Endothelial cell of umbilical vein (primary cell): ENCODE results near the gene KCNS1. TPM values are rescaled to one million over a fixed set of nuclear protein-coding genes. Genes with fewer than 3 reads are reported as not detected.

Experiments
- BruUV-seq: library from RNA; stranded (reverse); fragments of 400-500 nt; replicated peaks from 2 replicates; lab custom pipeline; 2021; lab: Mats Ljungman, UMichigan
- CTCF ChIA-PET: fragments of 300-600, 350-600 bp; sonication (Branson Sonifier 250); formaldehyde crosslinking; loops from one replicate; lab custom pipeline; 2021; ENCODE audit warnings: antibody characterized with exemption, inconsistent platforms; lab: Charles Lee
- POLR2A ChIA-PET: fragments of 300-600, 350-600 bp; sonication (Branson Sonifier 250); formaldehyde crosslinking; loops from one replicate; lab custom pipeline; 2021; ENCODE audit warnings: antibody characterized with exemption, inconsistent platforms; lab: Charles Lee
- DNase-seq: peaks from one replicate; pipeline ENCODE4 v3.0.0-alpha.2; 2011; ENCODE audit warnings: low read depth, low spot score
- FAIRE-seq: peaks from 2 replicates; lab custom pipeline; 2011; peaks lifted over from hg19 to GRCh38; lab: Jason Lieb, UNC
- H2AFZ ChIP-seq: 2 replicates; pipeline ENCODE4 v1.6.0; 2012; ENCODE audit warnings: low read depth, low read length, control low read depth, inconsistent platforms
- H3K27ac ChIP-seq: 2 replicates; pipeline ENCODE4 v1.5.1; 2011; ENCODE audit warnings: low read depth, mild to moderate bottlenecking, control low read depth, low read length, moderate library complexity; ENCODE audit not compliant: insufficient read depth
- H3K27me3 ChIP-seq, 2 experiments: 2 replicates each; pipeline versions ENCODE4 v1.6.0 to v1.6.1; 2011; ENCODE audit warnings: low read length in 2 of 2, mixed read lengths in 1 of 2; ENCODE audit not compliant: control insufficient read depth in 2 of 2, insufficient read depth in 2 of 2
- H3K36me3 ChIP-seq, 2 experiments: 2 replicates in 1 of 2; 3 replicates in 1 of 2; pipeline ENCODE4 v1.5.1; 2011; ENCODE audit warnings: low read length in 2 of 2, mild to moderate bottlenecking in 1 of 2, moderate library complexity in 1 of 2; ENCODE audit not compliant: control insufficient read depth in 2 of 2, insufficient read depth in 2 of 2; ENCODE audit errors: extremely low read depth in 1 of 2
- H3K4me1 ChIP-seq: 3 replicates; pipeline ENCODE4 v1.5.1; 2011; ENCODE audit warnings: mild to moderate bottlenecking, low read length; ENCODE audit not compliant: control insufficient read depth, insufficient read depth; ENCODE audit errors: extremely low read depth
- H3K4me2 ChIP-seq: 2 replicates; pipeline ENCODE4 v1.6.1; 2011; ENCODE audit warnings: low read length, control low read depth, mixed read lengths; ENCODE audit not compliant: insufficient read depth
- H3K4me3 ChIP-seq, 3 experiments: fragments of 200-600 bp in 1 of 3; sonication (generic), shearing (Covaris generic) in 1 of 3; replicated peaks in 1 of 3; 2 replicates each; pipeline ENCODE4 v1.5.1; 2011 to 2016; ENCODE audit warnings: control low read depth in 3 of 3, low read length in 3 of 3, mild to moderate bottlenecking in 2 of 3, inconsistent platforms in 1 of 3, low read depth in 1 of 3, moderate library complexity in 1 of 3; ENCODE audit not compliant: insufficient read depth in 1 of 3
- H3K79me2 ChIP-seq: 2 replicates; pipeline ENCODE4 v1.6.0; 2012; ENCODE audit warnings: low read length, inconsistent platforms; ENCODE audit not compliant: control insufficient read depth, insufficient read depth
- H3K9ac ChIP-seq: replicated peaks from 2 replicates; pipeline ENCODE3; 2011; ENCODE audit warnings: low read length, control low read depth; ENCODE audit not compliant: insufficient read depth; ENCODE audit errors: extremely low read depth
- H3K9me1 ChIP-seq: replicated peaks from 3 replicates; pipeline ENCODE4 v1.6.0; 2011; ENCODE audit warnings: mild to moderate bottlenecking, low read length; ENCODE audit not compliant: control insufficient read depth, insufficient read depth; ENCODE audit errors: extremely low read depth
- H3K9me3 ChIP-seq: replicated peaks from 2 replicates; pipeline ENCODE4 v1.5.1; 2012; ENCODE audit warnings: low read length, inconsistent platforms; ENCODE audit not compliant: control insufficient read depth, insufficient read depth
- H4K20me1 ChIP-seq: replicated peaks from 2 replicates; pipeline ENCODE3; 2011; ENCODE audit warnings: mild to moderate bottlenecking, low read length; ENCODE audit not compliant: control insufficient read depth, insufficient read depth; ENCODE audit errors: extremely low read depth
- EZH2 ChIP-seq: IDR thresholded peaks from 2 replicates; pipeline ENCODE4 v1.6.1; 2012; ENCODE audit warnings: borderline replicate concordance, low read depth, mild to moderate bottlenecking, moderate library complexity, low read length, inconsistent platforms; ENCODE audit not compliant: severe bottlenecking
- FOS ChIP-seq: IDR thresholded peaks from 2 replicates; pipeline ENCODE4 v1.6.1; 2011; ENCODE audit warnings: mild to moderate bottlenecking, low read length, moderate library complexity, borderline replicate concordance; ENCODE audit not compliant: insufficient read depth
- GATA2 ChIP-seq: IDR thresholded peaks from 2 replicates; pipeline ENCODE4 v1.7.0; 2011; ENCODE audit warnings: low read depth, mild to moderate bottlenecking, moderate library complexity, mixed read lengths, low read length; ENCODE audit not compliant: insufficient read length, insufficient read depth
- JUN ChIP-seq: IDR thresholded peaks from 2 replicates; pipeline ENCODE4 v1.6.1; 2011; ENCODE audit warnings: borderline replicate concordance, low read depth; ENCODE audit not compliant: insufficient read length, insufficient read depth
- MYC ChIP-seq: IDR thresholded peaks from one replicate; pipeline ENCODE4 v1.6.1; 2011; ENCODE audit warnings: mild to moderate bottlenecking, low read depth, low read length
- POLR2A ChIP-seq: IDR thresholded peaks from 2 replicates; pipeline ENCODE4 v1.6.1; 2012; ENCODE audit warnings: low read depth, mild to moderate bottlenecking, control low read depth, low read length
- POLR2AphosphoS5 ChIP-seq: IDR thresholded peaks from 2 replicates; pipeline ENCODE4 v1.6.1; 2012; ENCODE audit warnings: low read depth, mild to moderate bottlenecking, control low read depth, low read length, moderate library complexity; ENCODE audit not compliant: insufficient read depth
- dilution Hi-C: fragments of 300-500 bp; cut with MboI; formaldehyde crosslinking; loops from one replicate; pipeline ENCODE4 v1.15.0; 2019; ENCODE audit warnings: low sequenced_read_pairs; ENCODE audit not compliant: extremely low pct_ligation_motif_present
- intact Hi-C: fragments of 100-400 bp; cut with micrococcal nuclease; formaldehyde crosslinking; loops from one replicate; pipeline ENCODE4 v1.10.0; 2022
- polyA plus RNA-seq, 4 experiments: library from polyadenylated mRNA; depleted of rRNA in 3 of 4; stranded (reverse) in 3 of 4; unstranded in 1 of 4; fragments of >200 nt; gene quantifications; 2 replicates each; pipeline versions ENCODE4 v1.2.1 to v1.2.3, GENCODE V29; 2011 to 2012; ENCODE audit warnings: missing spikeins in 1 of 4
- total RNA-seq: library from RNA; stranded (reverse); gene quantifications from 2 replicates; pipeline ENCODE4 v1.2.3, GENCODE V29; 2021
- TF ChIP-seq, protein P1 (sequence below): IDR thresholded peaks from 2 replicates; pipeline ENCODE4 v1.6.1; 2011; ENCODE audit not compliant: insufficient read depth, insufficient read length
- TF ChIP-seq, protein P2 (sequence below), 2 donors: IDR thresholded peaks; 1 replicate in 1 of 2; 2 replicates in 1 of 2; pipeline ENCODE4 v1.5.1; 2011; ENCODE audit warnings: low read length in 2 of 2, mild to moderate bottlenecking in 2 of 2, moderate library complexity in 2 of 2, control low read depth in 1 of 2, inconsistent platforms in 1 of 2, low read depth in 1 of 2; ENCODE audit not compliant: insufficient read depth in 1 of 2; ENCODE audit errors: extremely low read depth in 1 of 2

KCNS1 gene
- total and polyA plus RNA-seq, 2 donors (not counting 3 experiments of a cell fraction or from before 2014, with no cell fraction given): 0.14 to 0.29 TPM

DNA sequence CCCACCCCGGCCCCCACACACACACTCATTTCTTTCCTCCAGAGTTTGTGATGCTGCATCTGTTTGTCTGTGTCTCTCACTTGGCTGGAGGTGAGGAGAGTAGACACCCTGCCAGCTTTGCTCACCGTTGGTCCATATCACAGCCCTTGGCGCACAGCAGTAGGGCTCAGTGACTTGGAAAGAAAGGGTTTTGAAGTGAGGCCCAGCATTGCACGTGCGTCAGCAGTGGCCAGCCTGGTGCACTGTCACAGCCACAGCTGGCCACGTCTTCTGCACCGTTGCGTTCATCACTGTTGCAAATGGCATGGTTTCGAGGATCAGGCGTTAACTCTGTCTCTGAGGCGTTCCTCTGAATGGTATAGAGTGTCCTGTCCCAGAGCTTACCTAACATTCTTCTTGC, 10.4 kb upstream of the KCNS1 start:
- no TSS peak for BruUV-seq
- Histone ChIP-seq H3K4me1 (no peaks in the 10 kb centered on the region), H3K9ac (no peak overlapping the region), H2AFZ (no peak overlapping the region), H3K4me2 (no peak overlapping the region), H3K27me3 (peaks cover 0 to 4% of the 10 kb centered on the region in 2 experiments), H3K36me3 (no peaks in the 10 kb centered on the region), H4K20me1 (no peaks in the 10 kb centered on the region), H3K9me3 (no peaks in the 10 kb centered on the region), H3K4me3 (no peak overlapping the region), H3K9me1 (no peaks in the 10 kb centered on the region), H3K27ac (no peak overlapping the region), H3K79me2 (no peaks in the 10 kb centered on the region)
- CTCF ChIA-PET: interaction anchor here (0.6 to 9.5 kb wide), 31 partner anchors 8 to 997 kb away, joined by 3 to 278 read pairs (median 5); partner anchors contain the start of genes KCNS1 and WFDC12
- POLR2A ChIA-PET: no interaction called here
- no peak for DNase-seq
- no peak for TF ChIP-seq FOS
- TF ChIP-seq POLR2AphosphoS5: no peak
- TF ChIP-seq POLR2A: no peak
- TF ChIP-seq, protein P1, sequence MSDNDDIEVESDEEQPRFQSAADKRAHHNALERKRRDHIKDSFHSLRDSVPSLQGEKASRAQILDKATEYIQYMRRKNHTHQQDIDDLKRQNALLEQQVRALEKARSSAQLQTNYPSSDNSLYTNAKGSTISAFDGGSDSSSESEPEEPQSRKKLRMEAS: no peak
- TF ChIP-seq JUN: no peak
- no peak for TF ChIP-seq MYC
- TF ChIP-seq EZH2: no peak
- TF ChIP-seq, protein P2, sequence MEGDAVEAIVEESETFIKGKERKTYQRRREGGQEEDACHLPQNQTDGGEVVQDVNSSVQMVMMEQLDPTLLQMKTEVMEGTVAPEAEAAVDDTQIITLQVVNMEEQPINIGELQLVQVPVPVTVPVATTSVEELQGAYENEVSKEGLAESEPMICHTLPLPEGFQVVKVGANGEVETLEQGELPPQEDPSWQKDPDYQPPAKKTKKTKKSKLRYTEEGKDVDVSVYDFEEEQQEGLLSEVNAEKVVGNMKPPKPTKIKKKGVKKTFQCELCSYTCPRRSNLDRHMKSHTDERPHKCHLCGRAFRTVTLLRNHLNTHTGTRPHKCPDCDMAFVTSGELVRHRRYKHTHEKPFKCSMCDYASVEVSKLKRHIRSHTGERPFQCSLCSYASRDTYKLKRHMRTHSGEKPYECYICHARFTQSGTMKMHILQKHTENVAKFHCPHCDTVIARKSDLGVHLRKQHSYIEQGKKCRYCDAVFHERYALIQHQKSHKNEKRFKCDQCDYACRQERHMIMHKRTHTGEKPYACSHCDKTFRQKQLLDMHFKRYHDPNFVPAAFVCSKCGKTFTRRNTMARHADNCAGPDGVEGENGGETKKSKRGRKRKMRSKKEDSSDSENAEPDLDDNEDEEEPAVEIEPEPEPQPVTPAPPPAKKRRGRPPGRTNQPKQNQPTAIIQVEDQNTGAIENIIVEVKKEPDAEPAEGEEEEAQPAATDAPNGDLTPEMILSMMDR (IDR thresholded peaks at IDR 0.05; ENCODE audit: extremely low read depth in 1 of 2, insufficient read depth in 1 of 2, low read depth in 1 of 2, low read length in 2 of 2): no peak
- no peak for TF ChIP-seq GATA2
- no peak for FAIRE-seq
- intact Hi-C loops (loop anchor here (5.0 kb wide), 2 partner anchors 181 to 199 kb away; partner anchors contain the start of gene PABPC1L), dilution Hi-C loops (no loop called here)
